Central memory CD4-positive, alpha-beta T cell (primary cell): Measurements from ENCODE around the gene PPIL4.
"Not testable (repeated sequence)": the region's sequence is repeated elsewhere in the genome, so short reads cannot be mapped to it uniquely, and the experiment has no call there.

Experiments
- DNase-seq: peaks from one replicate; pipeline ENCODE4 v3.0.0; 2022

The PPIL4 gene

GRCh38 chr6:149529650-149530049 is 16.2 kb downstream of the PPIL4 start:
- no peak for DNase-seq

- no peak for DNase-seq
Observed at GRCh38 chr6:149515494-149515893, 30.3 kb downstream of the PPIL4 start.

GRCh38 chr6:149513915-149514314 is 31.9 kb downstream of the PPIL4 start:
- no peak for DNase-seq

GRCh38 chr6:149510793-149511512 is 34.9 kb downstream of the PPIL4 start:
- no peak for DNase-seq

- DNase-seq = peak; percentile 78
Observed at GRCh38 chr6:149508485-149508884, 37.4 kb downstream of the PPIL4 start.

DNA sequence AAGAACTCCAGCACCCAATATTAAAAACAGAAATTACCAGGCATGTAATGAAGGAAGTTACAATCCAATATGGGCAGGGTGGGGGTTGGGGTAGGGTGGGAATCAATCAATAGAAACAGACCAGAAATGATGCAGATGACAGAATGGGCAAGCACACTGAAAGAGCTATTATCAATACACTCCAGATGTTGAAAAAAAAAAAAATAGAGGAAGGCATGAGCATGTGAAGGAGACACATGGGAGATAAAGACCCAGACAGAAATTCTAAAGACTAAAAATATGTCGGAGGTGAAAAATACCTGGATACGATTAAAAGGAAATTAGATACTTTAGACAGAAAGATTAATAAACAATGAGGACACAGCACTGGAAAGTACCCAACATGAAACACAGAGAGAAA is 42.0 kb downstream of the PPIL4 start:
- DNase-seq = no peak

- no peak for DNase-seq
Observed at GRCh38 chr6:149503276-149503675, 42.6 kb downstream of the PPIL4 start.

DNA sequence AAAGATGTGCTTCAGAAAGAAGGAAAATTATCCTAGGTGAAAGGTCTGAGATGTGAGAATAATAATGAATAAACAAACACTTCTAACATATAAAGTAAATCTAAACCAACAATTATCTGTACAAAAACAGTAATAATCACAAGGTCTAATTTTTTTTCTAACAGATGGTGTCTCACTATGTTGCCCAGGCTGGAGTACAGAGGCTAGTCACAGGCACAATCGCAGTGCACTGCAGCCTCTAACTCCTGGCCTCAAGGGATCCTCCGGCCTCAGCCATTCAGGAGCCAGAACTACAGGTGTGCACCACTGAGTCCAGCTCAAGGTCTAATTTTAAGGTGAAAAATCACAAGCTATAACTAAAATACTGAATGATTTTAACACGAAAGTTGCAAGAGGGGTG is 44.1 kb downstream of the PPIL4 start:
- no peak for DNase-seq

DNA sequence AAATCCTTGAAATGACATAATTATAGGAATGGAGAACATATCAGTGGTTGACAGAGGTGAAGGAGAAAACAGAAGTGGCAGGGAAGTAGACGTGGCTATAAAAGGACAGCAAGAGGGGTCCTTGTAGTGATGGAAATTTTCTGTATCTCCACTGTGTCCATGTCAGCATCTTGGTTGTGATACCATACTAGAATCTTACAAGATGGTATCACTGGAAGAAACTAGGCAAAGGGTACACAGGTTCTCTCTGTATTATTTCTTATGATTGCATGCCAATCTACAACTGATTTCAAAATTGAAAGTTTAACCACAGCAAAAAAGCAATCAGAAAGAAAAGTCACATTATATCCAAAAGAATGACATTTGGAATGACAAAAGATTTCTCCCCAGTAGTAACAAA is 44.6 kb downstream of the PPIL4 start:
- DNase-seq = no peak

- DNase-seq = no peak
Observed at GRCh38 chr6:149500096-149500495, 45.7 kb downstream of the PPIL4 start.

GRCh38 chr6:149499066-149499465 is 46.8 kb downstream of the PPIL4 start:
- no peak for DNase-seq

- no peak for DNase-seq
Observed at GRCh38 chr6:149497365-149497764, 48.5 kb downstream of the PPIL4 start.

DNA sequence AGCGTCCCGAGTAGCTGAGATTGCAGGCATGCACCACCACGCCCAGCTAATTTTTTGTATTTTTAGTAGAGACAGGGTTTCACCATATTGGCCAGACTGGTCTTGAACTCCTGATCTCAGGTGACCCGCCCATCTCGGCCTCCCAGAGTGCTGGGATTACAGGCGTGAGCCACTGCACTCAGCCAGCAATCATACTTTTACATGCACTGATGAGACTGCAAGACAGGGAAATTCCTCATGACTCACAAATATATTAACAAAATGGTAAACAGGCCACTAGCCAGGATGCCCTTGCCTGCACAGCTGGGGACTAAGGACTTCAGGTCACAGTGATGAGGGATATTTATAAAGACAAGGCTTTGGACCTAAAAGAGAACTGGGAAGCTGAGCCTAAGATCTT is 49.2 kb downstream of the PPIL4 start:
- not testable (repeated sequence) for DNase-seq

DNA sequence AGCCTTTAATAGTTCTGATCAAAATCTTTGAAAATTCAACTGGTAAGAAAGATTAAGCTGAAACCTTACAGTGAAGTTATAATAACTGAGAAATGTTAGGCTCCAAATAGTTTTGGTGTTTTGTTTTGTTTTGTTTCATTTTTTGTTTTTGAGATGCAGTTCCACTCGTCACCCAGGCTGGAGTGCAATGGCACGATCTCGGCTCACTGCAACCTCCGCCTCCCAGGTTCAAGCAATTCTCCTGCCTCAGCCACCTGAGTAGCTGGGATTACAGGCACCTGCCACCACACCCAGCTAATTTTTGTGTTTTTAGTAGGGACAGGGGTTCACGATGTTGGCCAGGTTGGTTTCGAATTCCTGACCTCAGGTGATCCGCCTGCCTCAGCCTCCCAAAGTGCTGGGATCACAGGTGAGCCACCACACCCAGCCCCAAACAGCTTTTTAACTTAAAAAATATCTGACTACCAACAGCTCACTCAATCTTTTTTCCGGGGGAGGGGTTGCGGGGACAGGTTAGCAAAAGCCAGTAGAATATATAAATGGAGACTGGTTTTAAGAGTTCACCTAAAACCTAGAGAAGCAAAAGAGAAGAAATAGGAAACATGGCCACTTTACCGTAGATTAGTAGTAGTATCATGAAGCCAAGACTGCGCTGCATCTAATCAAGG is 50.4 kb downstream of the PPIL4 start:
- peak; percentile 52 for DNase-seq

DNA sequence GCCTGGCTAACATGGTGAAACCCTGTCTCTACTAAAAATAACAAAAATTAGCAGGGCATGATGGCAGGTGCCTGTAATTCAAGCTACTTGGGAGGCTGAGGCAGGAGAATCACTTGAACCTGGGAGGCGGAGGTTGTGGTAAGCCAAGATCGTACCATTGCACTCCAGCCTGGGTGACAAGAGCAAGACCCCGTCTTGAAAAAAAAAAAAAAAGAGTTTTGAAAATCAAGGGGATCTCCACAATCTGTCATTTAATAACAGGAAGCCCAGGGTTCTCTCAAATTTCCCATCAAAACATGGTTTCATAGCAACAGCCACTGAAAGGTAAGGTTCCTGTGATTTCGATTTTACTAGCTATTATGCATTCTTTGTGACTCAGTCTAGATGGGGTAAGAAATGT is 51.0 kb downstream of the PPIL4 start:
- peak; percentile 90 for DNase-seq

DNA sequence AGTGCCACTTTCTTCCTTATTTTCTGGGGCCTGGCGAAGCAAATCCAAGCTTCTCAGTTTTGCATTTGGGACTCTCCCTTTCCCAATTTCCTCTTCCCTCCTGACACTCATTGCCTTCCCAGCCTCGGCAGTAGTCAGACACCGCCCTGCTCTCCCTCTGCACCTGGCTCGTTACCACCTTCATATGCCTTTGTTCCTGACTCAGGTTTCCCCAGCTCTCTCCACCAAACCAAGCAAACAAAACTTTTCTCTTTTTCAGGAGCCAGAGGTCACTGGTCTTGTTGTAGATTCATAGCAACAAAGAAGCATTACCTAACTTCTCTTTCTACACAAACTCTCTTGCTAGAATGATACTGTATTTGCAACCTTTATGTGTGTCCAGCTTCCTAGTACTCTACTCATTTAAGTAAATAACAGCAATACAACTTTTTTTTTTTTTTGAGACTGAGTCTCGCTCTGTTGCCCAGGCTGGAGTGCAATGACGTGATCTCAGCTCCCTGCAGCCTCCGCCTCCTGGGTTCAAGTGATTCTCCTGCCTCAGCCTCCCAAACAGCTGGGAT is 52.0 kb downstream of the PPIL4 start:
- no peak for DNase-seq

- no peak for DNase-seq
Observed at GRCh38 chr6:149492798-149493343, 53.0 kb downstream of the PPIL4 start.

GRCh38 chr6:149489967-149490366 is 55.9 kb downstream of the PPIL4 start:
- DNase-seq = no peak

- DNase-seq = no peak
Observed at GRCh38 chr6:149488815-149489214, 57.0 kb downstream of the PPIL4 start.

DNA sequence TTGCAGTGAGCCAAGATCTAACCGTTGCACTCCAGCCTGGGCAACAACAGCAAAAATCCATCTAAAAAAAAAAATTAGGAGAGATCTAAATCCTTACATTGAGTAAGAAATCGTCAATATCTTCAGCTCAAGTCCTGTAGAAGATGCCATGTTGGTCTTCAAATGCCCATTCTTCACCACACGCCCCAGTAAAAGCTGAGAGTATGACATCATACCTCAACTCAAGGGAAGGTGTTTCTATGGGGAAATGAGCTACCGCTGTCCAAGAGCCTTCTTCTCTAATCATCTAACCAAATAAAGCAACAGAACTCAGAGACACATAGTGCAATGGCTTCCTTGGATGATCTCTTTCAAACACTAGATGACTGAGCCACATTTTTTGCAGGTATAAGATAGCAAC is 58.5 kb downstream of the PPIL4 start:
- no peak for DNase-seq

DNA sequence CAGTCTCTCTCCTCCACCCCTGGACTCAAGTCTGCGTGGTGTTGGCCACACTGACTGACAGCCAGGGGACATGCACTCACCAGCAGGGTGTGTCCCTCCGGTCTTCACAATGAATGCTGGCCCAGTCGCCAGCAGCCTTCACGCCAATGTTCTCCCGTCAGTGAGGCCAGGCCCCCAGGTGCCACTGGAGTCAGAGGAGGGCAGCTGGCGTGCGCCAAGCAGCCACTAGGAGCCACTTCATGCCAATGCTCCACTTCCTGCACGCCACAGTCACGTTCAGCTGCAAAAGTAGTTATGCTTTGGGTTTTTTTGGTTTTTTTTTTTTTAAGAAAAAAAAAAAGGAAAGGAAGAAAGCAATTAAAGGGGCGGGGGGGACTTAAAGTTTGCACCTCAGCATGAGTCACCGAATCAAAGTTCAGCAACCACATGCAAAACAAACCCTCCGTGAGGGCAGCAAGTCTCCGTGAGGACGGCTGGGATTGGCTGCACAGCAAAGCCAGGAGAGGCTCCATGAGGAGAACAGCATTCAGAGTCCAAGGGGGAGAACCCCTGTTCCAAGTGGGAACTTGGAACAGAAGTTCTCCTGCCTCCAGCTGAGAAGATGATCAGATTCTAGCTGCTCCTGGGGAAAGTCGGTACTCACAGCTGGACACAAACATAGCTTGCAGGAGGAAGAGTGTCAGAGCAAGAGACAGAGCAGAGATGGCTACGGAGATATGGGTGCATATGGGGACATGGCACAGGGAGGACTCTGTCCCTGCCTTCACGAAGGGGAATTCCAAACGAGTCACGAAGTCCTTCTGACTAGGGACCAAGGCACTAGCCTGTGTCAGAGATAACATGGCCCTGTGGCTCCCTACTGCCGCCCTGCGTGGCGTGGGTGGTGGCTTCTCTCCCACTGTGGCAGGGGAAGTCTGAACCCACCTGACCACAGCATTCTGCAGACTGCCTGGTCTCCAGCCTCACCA is 60.8 kb downstream of the PPIL4 start, which contains the start of gene ZC3H12D:
Gene ZC3H12D (minus strand): TSS at position 282 of the 968 bp plus-strand sequence. CDS start 10,471 bp downstream, outside the sequence.
- DNase-seq = peak; percentile 88

GRCh38 chr6:149483849-149484655 is 61.8 kb downstream of the PPIL4 start:
- no peak for DNase-seq
